ENCODE measurements around the gene GMEB2.
A peak's percentile ranks its signal among the peaks of the same experiment; 100 is the strongest.
"Not testable (repeated sequence)": the region's sequence is repeated elsewhere in the genome, so short reads cannot be mapped to it uniquely, and the experiment has no call there.

Gene GMEB2

GRCh38 chr20:63560333-63560805 lies 66.5 kb downstream of the GMEB2 start:
- Histone ChIP-seq H3K4ac (ENCODE audit: low read length) (no peak overlapping the region), H3K27ac (replicated peaks; ENCODE audit: low read length) (no peak overlapping the region), H2BK5ac (ENCODE audit: low read length) (no peak overlapping the region), H3K23ac (ENCODE audit: low read depth, low read length, poor library complexity) (peak overlapping the region; percentile 65), H3K9me3 (replicated peaks in 1 of 2; ENCODE audit: control insufficient read depth in 2 of 2, insufficient read depth in 1 of 2, low read depth in 1 of 2, low read length in 2 of 2) (no peaks in the 10 kb centered on the region), H3K9ac (ENCODE audit: low read depth, low read length, poor library complexity) (no peak overlapping the region), H3K4me1 (ENCODE audit: control insufficient read depth in 2 of 2, insufficient read depth in 1 of 2, low read depth in 1 of 2, low read length in 2 of 2) (peaks cover 8 to 11% of the 10 kb centered on the region in 2 donors), H2BK15ac (ENCODE audit: low read length) (no peak overlapping the region), H4K8ac (ENCODE audit: low read depth, low read length) (no peak overlapping the region), H3K36me3 (replicated peaks in 1 of 2; ENCODE audit: control insufficient read depth in 2 of 2, insufficient read depth in 2 of 2, low read length in 2 of 2) (no peaks in the 10 kb centered on the region), H3K18ac (ENCODE audit: low read length) (no peak overlapping the region), H4K91ac (ENCODE audit: low read depth, low read length, poor library complexity) (no peak overlapping the region), H3K4me3 (ENCODE audit: low read length in 2 of 2) (no peak overlapping the region), H3K4me2 (ENCODE audit: insufficient read depth, low read length, poor library complexity, severe bottlenecking) (no peak overlapping the region), H2BK12ac (ENCODE audit: low read length) (no peak overlapping the region), H2BK120ac (ENCODE audit: low read depth, low read length) (no peak overlapping the region), H2AK5ac (ENCODE audit: low read depth, low read length) (peak overlapping the region; percentile 92), H2AFZ (ENCODE audit: low read length) (no peak overlapping the region), H3K27me3 (ENCODE audit: control insufficient read depth in 3 of 3, insufficient read depth in 3 of 3, low read depth in 1 of 3, low read length in 3 of 3) (no peaks in the 10 kb centered on the region), H3K14ac (ENCODE audit: low read length) (no peak overlapping the region), H3K79me1 (ENCODE audit: low read depth, low read length) (peaks cover 3% of the 10 kb centered on the region)
- no CpG with 5 or more reads among the region's 16 CpGs for WGBS, 2 donors (ENCODE audit: extremely low coverage in 2 of 2, insufficient read length in 2 of 2, insufficient replicate concordance in 1 of 2)
- no peak for DNase-seq (ENCODE audit: low spot score)

- H2BK5ac ChIP-seq (ENCODE audit: low read length); H3K36me3 ChIP-seq (replicated peaks in 1 of 2; ENCODE audit: control insufficient read depth in 2 of 2, insufficient read depth in 2 of 2, low read length in 2 of 2); H4K8ac ChIP-seq (ENCODE audit: low read depth, low read length); H3K9ac ChIP-seq (ENCODE audit: low read depth, low read length, poor library complexity); H3K27me3 ChIP-seq (ENCODE audit: control insufficient read depth in 3 of 3, insufficient read depth in 3 of 3, low read depth in 1 of 3, low read length in 3 of 3); H3K27ac ChIP-seq (replicated peaks; ENCODE audit: low read length); H3K9me3 ChIP-seq (replicated peaks in 1 of 2; ENCODE audit: control insufficient read depth in 2 of 2, insufficient read depth in 1 of 2, low read depth in 1 of 2, low read length in 2 of 2); H3K14ac ChIP-seq (ENCODE audit: low read length); H3K79me1 ChIP-seq (ENCODE audit: low read depth, low read length); H4K91ac ChIP-seq (ENCODE audit: low read depth, low read length, poor library complexity); DNase-seq (ENCODE audit: low spot score); H2BK15ac ChIP-seq (ENCODE audit: low read length); H3K4me3 ChIP-seq (ENCODE audit: low read length in 2 of 2); H3K4me2 ChIP-seq (ENCODE audit: insufficient read depth, low read length, poor library complexity, severe bottlenecking); H2BK12ac ChIP-seq (ENCODE audit: low read length); H2BK120ac ChIP-seq (ENCODE audit: low read depth, low read length); H2AFZ ChIP-seq (ENCODE audit: low read length); H3K18ac ChIP-seq (ENCODE audit: low read length): not testable (repeated sequence)
- H3K4ac ChIP-seq (ENCODE audit: low read length): peak overlapping the region; percentile 66
- WGBS, 2 donors (ENCODE audit: extremely low coverage in 2 of 2, insufficient read length in 2 of 2, insufficient replicate concordance in 1 of 2): no CpG with 5 or more reads among the region's 31 CpGs
- H2AK5ac ChIP-seq (ENCODE audit: low read depth, low read length): peak overlapping the region; percentile 92
- peaks cover 9 to 13% of the 10 kb centered on the region in 2 donors for H3K4me1 ChIP-seq (ENCODE audit: control insufficient read depth in 2 of 2, insufficient read depth in 1 of 2, low read depth in 1 of 2, low read length in 2 of 2)
- peak overlapping the region; percentile 65 for H3K23ac ChIP-seq (ENCODE audit: low read depth, low read length, poor library complexity)
Observed at GRCh38 chr20:63559485-63560332, 67.2 kb downstream of the GMEB2 start.

DNA sequence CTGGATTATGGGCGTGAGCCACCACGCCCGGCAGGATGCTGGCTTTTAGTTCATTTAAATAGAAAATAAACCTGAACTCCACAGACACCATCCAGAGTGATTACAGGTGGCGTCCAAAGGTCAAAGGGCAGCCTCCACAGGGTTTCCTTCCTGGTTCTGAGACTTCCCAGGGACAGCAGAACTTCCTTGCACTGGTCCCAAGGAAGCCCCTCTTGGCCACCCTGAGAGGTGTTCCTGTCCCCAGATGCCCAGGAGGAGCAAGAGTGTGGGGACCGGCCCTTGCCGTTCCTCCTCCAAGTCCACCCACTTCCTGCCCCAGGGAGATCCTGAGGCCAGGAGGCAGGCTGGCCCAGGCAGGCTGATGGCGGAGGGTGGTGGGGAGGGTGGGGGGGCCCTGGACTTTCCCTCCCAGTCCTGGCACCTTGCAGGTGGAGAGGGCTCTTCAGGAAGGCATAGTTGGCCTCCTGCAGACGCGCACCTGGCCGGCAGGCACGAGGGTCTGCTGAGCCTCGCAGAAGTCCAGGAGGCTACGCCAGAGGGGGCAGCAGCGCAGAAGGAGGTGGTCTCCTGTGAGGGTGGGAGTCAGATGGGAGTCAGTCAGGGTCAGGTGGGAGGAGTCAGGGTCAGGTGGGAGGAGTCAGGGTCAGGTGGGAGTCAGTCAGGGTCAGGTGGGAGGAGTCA lies 68.0 kb downstream of the GMEB2 start:
- WGBS, 2 donors (ENCODE audit: extremely low coverage in 2 of 2, insufficient read length in 2 of 2, insufficient replicate concordance in 1 of 2): no CpG with 5 or more reads among the region's 14 CpGs

GRCh38 chr20:63557481-63557891 lies 69.4 kb downstream of the GMEB2 start:
- H3K27me3 ChIP-seq (ENCODE audit: control insufficient read depth in 3 of 3, insufficient read depth in 3 of 3, low read depth in 1 of 3, low read length in 3 of 3): no peaks in the 10 kb centered on the region
- DNase-seq (ENCODE audit: low spot score): no peak
- no peak overlapping the region for H3K4me3 ChIP-seq (ENCODE audit: low read length in 2 of 2)
- peak overlapping the region; percentile 53 for H2BK5ac ChIP-seq (ENCODE audit: low read length)
- peak overlapping the region; percentile 97 for H2AK5ac ChIP-seq (ENCODE audit: low read depth, low read length)
- H3K79me1 ChIP-seq (ENCODE audit: low read depth, low read length): peaks cover 2% of the 10 kb centered on the region
- H3K4me1 ChIP-seq (ENCODE audit: control insufficient read depth in 2 of 2, insufficient read depth in 1 of 2, low read depth in 1 of 2, low read length in 2 of 2): peaks cover 15 to 18% of the 10 kb centered on the region in 2 donors
- no peak overlapping the region for H3K27ac ChIP-seq (replicated peaks; ENCODE audit: low read length)
- H3K4me2 ChIP-seq (ENCODE audit: insufficient read depth, low read length, poor library complexity, severe bottlenecking): no peak overlapping the region
- no peaks in the 10 kb centered on the region for H3K36me3 ChIP-seq (replicated peaks in 1 of 2; ENCODE audit: control insufficient read depth in 2 of 2, insufficient read depth in 2 of 2, low read length in 2 of 2)
- H2AFZ ChIP-seq (ENCODE audit: low read length): no peak overlapping the region
- peak overlapping the region; percentile 26 for H2BK15ac ChIP-seq (ENCODE audit: low read length)
- H3K23ac ChIP-seq (ENCODE audit: low read depth, low read length, poor library complexity): peak overlapping the region; percentile 80
- no CpG with 5 or more reads among the region's 19 CpGs for WGBS, 2 donors (ENCODE audit: extremely low coverage in 2 of 2, insufficient read length in 2 of 2, insufficient replicate concordance in 1 of 2)
- peak overlapping the region; percentile 65 for H4K8ac ChIP-seq (ENCODE audit: low read depth, low read length)
- peak overlapping the region; percentile 97 for H3K14ac ChIP-seq (ENCODE audit: low read length)
- peak overlapping the region; percentile 72 for H2BK120ac ChIP-seq (ENCODE audit: low read depth, low read length)
- peak overlapping the region; percentile 93 for H3K18ac ChIP-seq (ENCODE audit: low read length)
- no peak overlapping the region for H4K91ac ChIP-seq (ENCODE audit: low read depth, low read length, poor library complexity)
- H3K9me3 ChIP-seq (replicated peaks in 1 of 2; ENCODE audit: control insufficient read depth in 2 of 2, insufficient read depth in 1 of 2, low read depth in 1 of 2, low read length in 2 of 2): no peaks in the 10 kb centered on the region
- H3K4ac ChIP-seq (ENCODE audit: low read length): peak overlapping the region; percentile 84
- H3K9ac ChIP-seq (ENCODE audit: low read depth, low read length, poor library complexity): peak overlapping the region; percentile 70
- peak overlapping the region; percentile 73 for H2BK12ac ChIP-seq (ENCODE audit: low read length)

More for the DNA sequence above, 68.0 kb downstream of the GMEB2 start:
- no peak overlapping the region for H3K14ac ChIP-seq (ENCODE audit: low read length)
- no peak overlapping the region for H2AFZ ChIP-seq (ENCODE audit: low read length)
- H4K8ac ChIP-seq (ENCODE audit: low read depth, low read length): peak overlapping the region; percentile 65
- no peak overlapping the region for H3K4ac ChIP-seq (ENCODE audit: low read length)
- H3K9ac ChIP-seq (ENCODE audit: low read depth, low read length, poor library complexity): no peak overlapping the region
- no peak overlapping the region for H2BK5ac ChIP-seq (ENCODE audit: low read length)
- H3K4me3 ChIP-seq (ENCODE audit: low read length in 2 of 2): no peak overlapping the region
- H3K18ac ChIP-seq (ENCODE audit: low read length): no peak overlapping the region
- no peak overlapping the region for H2BK120ac ChIP-seq (ENCODE audit: low read depth, low read length)
- peaks cover 2% of the 10 kb centered on the region for H3K79me1 ChIP-seq (ENCODE audit: low read depth, low read length)
- no peak overlapping the region for H3K4me2 ChIP-seq (ENCODE audit: insufficient read depth, low read length, poor library complexity, severe bottlenecking)
- no peaks in the 10 kb centered on the region for H3K9me3 ChIP-seq (replicated peaks in 1 of 2; ENCODE audit: control insufficient read depth in 2 of 2, insufficient read depth in 1 of 2, low read depth in 1 of 2, low read length in 2 of 2)
- no peaks in the 10 kb centered on the region for H3K27me3 ChIP-seq (ENCODE audit: control insufficient read depth in 3 of 3, insufficient read depth in 3 of 3, low read depth in 1 of 3, low read length in 3 of 3)
- H2BK15ac ChIP-seq (ENCODE audit: low read length): no peak overlapping the region
- peak overlapping the region; percentile 58 for H2BK12ac ChIP-seq (ENCODE audit: low read length)
- no peak overlapping the region for H3K27ac ChIP-seq (replicated peaks; ENCODE audit: low read length)
- no peak overlapping the region for H3K23ac ChIP-seq (ENCODE audit: low read depth, low read length, poor library complexity)
- H4K91ac ChIP-seq (ENCODE audit: low read depth, low read length, poor library complexity): no peak overlapping the region
- no peak for DNase-seq (ENCODE audit: low spot score)
- H3K36me3 ChIP-seq (replicated peaks in 1 of 2; ENCODE audit: control insufficient read depth in 2 of 2, insufficient read depth in 2 of 2, low read length in 2 of 2): no peaks in the 10 kb centered on the region
- no peak overlapping the region for H2AK5ac ChIP-seq (ENCODE audit: low read depth, low read length)
- peaks cover 15 to 18% of the 10 kb centered on the region in 2 donors for H3K4me1 ChIP-seq (ENCODE audit: control insufficient read depth in 2 of 2, insufficient read depth in 1 of 2, low read depth in 1 of 2, low read length in 2 of 2)

Data from neuronal stem cell (in vitro differentiated cells).